DMS114 treated with DMSO at 0.1 percent for 48 hours (cell line): ENCODE measurements around the gene CCDC201.
"Not testable (repeated sequence)": the region's sequence is repeated elsewhere in the genome, so short reads cannot be mapped to it uniquely, and the experiment has no call there.

Experiments used
- DNase-seq: peaks from one replicate; lab custom pipeline; 2025; ENCODE audit not compliant: unreplicated experiment; lab: John Stamatoyannopoulos, UW

The CCDC201 gene

GRCh38 chr7:45817913-45818312 lies 55.0 kb downstream of the CCDC201 start:
- not testable (repeated sequence) for DNase-seq

- not testable (repeated sequence) for DNase-seq
These were observed 55.9 kb downstream of the CCDC201 start for GRCh38 chr7:45817016-45817415.

GRCh38 chr7:45814216-45815118 lies 58.4 kb downstream of the CCDC201 start:
- not testable (repeated sequence) for DNase-seq

DNA sequence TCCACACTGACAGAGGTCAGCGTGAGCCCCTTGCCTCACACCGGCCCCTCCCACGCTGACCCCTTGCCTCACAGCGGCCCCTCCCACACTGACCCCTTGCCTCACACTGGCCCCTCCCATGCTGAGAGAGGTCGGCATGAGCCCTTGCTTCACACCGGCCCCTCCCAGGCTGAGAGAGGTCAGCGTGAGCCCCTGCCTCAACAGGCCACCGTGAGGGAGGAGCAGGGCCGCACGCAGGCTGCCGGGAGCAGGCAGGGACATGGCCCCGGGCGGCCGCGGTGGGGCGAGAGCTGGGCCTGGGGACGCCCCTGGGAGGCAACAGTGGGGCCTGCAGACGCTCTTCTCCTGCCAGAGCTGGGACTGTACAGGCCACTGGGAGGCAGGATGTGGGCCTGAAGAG lies 59.1 kb downstream of the CCDC201 start:
- not testable (repeated sequence) for DNase-seq

GRCh38 chr7:45812946-45813345 lies 59.9 kb downstream of the CCDC201 start:
- DNase-seq, result no peak

GRCh38 chr7:45811652-45812234 lies 61.1 kb downstream of the CCDC201 start:
- not testable (repeated sequence) for DNase-seq

- DNase-seq, result not testable (repeated sequence)
These were observed 62.4 kb downstream of the CCDC201 start for GRCh38 chr7:45810451-45811005.
